GM23248 (cell line): ENCODE data around the gene C16orf95.

Experiments
- EZH2 ChIP-seq: fragments of 200-600 bp; sonication (generic); IDR thresholded peaks from 2 replicates; pipeline ENCODE4 v1.6.1; 2018; ENCODE audit warnings: antibody characterized with exemption, mild to moderate bottlenecking; ENCODE audit not compliant: insufficient read depth, poor library complexity, severe bottlenecking
- EZH2phosphoT487 ChIP-seq: fragments of 200-600 bp; sonication (generic); IDR thresholded peaks from 2 replicates; pipeline ENCODE4 v1.6.1; 2018; ENCODE audit warnings: antibody characterized with exemption, moderate library complexity, mild to moderate bottlenecking, low read depth; ENCODE audit not compliant: insufficient read depth

GRCh38 chr16:87343753-87344050, 26.5 kb upstream of the C16orf95 start:
- no peak for TF ChIP-seq EZH2phosphoT487
- TF ChIP-seq EZH2: no peak
